ENCODE results near the gene PTGIS.

Gene PTGIS

DNA sequence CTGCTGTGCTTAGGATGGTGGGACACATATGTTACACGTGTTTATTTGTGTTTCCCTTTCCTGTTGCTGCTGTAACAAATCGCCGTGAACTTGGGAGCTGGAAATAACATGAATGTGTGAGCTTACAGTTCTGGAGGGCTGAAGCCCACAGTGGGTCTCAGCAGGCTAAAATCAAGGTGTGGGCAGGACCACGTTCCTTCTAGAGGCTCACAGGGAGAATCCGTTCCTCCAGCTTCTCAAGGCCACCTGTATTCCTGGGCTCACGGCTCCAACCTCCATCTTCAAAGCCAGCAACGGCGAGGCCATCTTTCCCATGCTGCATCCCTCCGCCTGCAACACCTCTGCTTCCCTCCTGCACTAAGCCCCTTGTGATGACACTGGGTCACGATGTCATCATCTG lies 27.4 kb upstream of the PTGIS start:
- DNase-seq = no peak

DNA sequence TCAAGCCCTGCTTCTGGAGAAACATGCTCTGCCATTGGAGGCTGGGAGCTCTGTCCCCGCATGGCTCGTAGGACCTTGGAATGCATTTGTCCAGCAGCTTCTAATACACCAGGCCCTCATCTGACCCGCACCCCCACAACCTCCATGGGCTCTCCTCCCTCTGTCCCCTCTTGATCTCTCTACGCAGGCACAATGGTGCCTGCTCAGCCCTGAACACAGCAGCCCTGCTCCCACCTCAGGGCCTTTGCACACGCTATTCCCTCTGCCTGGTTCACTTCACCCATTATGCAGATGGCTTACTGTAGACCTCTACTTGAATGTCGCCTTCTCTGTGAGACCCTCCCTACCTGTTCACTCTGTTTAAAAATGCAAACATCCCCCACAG lies 27.0 kb upstream of the PTGIS start:
- no peak for DNase-seq

- no peak for DNase-seq
These were observed 26.4 kb upstream of the PTGIS start for GRCh38 chr20:49594143-49594930.

DNA sequence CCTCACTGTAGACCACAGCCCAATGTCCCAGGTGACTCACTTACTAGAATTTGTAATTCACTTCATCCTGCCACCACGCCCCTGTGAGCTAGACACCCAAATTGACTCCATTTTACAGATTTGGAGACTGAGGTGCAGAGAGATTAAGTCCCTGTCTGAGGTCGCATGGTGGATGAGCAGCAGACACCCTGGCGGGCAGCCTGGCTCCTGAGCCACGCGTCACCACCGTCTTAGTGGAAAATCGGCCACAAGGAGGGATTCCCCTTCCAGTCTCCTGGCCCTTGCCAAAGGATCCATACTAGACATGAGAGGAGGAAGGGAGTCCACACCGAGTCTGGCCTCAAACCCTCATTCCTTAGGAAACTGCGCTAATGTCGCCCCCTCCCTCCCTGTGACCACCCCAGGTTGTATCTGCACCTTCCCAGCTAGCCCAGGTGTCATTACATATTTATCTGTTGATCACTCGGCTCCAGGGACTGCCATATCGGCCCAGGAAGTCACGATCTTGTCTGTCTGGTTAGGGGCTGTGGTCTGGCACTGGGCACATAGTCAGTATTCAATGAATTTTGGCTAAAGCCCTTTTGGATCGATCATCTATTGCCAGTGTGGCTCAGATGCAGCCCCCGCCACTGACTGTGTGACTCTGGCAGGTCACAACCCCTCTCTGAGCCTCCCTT lies 25.7 kb upstream of the PTGIS start:
- no peak for DNase-seq

- DNase-seq = no peak
These were observed 24.2 kb upstream of the PTGIS start for GRCh38 chr20:49592120-49592519.

DNA sequence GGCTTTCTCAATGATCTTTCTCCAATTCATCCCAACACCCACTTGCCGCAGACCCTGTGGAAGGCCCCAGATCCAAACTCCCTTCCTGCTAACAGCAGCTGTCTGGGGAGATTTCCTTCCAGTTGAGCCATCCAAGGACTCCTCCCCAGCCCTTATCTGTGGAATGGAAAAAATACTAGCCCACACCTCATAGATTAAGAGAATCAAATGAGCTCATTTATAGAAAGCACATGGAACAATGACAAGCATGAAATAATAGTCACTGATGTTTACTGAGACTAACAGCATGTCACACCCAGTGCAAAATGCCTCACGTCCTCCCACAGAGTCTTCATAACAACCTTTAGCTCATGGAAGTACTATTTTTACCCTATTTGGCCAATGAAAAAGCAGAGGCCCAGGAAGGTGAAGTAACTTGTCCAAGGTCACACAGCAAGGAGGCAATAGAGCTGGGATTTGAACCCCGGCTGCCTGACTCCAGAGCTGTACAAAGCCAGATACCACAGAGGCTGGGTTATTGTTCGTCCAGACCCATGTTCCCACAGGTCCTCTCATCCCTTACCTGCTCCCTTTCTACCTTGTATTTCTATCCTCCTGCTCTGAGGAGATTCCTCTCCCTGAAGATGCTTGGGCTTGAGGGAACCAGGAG lies 23.4 kb upstream of the PTGIS start:
- DNase-seq = no peak

GRCh38 chr20:49590163-49591017 lies 22.5 kb upstream of the PTGIS start:
- no peak for DNase-seq

GRCh38 chr20:49589747-49590146 lies 21.8 kb upstream of the PTGIS start:
- DNase-seq = no peak

GRCh38 chr20:49587111-49587570 lies 19.2 kb upstream of the PTGIS start:
- no peak for DNase-seq

DNA sequence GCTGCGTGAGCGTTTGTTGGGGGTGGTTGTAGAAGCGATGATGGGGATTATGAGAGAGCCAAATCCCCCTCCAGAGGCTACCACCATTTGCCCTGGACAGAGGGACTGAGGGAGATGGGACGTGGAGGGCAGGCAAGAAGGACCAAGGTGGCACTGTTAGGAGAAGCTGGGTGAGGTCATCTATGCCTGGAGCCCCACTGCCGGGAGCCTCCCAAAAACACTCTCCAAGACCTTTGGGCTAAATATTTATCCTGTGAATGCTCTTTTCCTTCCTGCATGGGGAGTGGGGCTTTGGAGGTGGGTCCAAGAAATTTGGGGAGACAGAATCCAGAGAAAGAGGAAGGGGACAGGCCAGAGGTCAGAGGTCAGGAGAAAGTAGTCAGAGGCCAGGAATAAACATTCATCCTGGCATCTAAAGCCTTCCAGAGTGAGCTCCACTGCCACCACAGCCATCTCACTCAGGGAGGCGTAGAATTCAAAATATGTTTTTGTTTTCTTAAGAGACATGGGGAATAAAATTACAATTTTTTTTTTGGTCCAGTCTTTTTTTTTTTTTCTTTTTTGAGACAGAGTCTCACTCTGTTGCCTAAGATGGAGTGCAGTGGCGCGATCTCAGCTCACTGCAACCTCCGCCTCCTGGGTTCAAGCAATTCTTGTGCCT lies 17.8 kb upstream of the PTGIS start:
- DNase-seq = no peak

DNA sequence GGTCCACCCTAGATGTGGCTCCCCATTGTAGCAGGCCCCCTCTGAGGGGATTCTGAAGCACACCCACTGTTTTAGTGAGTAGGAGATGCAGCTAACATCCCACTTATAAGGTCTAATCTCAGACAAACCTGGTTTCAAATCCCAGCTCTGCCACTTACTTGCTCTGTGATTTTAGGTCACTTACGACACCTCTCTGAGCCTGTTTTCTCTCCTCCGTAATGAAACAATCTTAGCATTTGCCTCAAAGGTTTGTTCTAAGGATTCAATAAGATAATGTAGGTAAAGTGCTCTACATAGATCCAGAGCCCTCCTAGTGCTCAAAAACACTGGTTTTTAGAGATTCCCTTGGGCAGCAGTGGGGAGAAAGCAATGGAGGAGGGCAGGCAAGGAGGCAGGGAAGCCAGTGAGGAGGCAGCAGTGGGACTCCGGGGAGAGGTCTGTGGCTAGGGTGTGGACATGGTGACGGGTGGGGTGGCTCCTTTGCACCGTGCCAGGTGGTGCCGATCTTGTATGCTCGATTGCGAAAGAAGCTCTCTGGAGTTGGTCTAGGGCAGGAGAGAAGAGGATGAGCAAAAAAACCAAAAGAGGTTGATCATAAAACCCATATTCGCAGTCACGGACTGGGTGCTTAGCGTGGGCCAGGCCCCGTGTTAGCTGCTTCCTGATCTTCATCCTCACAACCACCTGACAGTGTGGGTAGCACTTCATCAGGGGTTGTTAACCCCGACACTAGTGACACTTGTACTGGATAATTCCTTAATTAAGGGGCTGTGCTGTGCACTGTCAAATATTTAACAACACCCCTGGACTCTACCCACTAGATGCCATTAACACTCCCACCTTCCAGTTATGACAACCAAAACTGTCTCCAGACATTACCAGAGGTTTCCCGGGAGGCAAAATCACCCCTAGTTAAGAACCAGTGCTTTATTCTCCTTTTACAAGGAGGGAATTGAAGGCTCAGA lies 16.8 kb upstream of the PTGIS start:
- no peak for DNase-seq

GRCh38 chr20:49583669-49584417 lies 15.9 kb upstream of the PTGIS start:
- DNase-seq = no peak

DNA sequence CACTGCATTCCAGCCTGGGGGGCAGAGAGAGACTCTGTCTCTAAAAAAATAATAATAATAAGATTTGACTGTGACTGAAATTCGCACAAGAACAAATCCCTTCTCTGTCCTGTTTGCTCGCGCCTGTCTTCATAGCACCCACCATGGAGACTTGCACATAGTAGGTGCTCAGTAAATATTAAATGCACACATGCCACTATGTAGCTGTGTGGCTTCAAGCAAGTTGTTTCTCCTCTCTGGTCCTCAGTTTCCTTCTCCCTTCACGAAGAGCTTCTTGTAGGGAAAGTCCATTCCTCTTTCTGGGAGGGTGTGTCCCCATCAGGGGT lies 15.4 kb upstream of the PTGIS start:
- no peak for DNase-seq

DNA sequence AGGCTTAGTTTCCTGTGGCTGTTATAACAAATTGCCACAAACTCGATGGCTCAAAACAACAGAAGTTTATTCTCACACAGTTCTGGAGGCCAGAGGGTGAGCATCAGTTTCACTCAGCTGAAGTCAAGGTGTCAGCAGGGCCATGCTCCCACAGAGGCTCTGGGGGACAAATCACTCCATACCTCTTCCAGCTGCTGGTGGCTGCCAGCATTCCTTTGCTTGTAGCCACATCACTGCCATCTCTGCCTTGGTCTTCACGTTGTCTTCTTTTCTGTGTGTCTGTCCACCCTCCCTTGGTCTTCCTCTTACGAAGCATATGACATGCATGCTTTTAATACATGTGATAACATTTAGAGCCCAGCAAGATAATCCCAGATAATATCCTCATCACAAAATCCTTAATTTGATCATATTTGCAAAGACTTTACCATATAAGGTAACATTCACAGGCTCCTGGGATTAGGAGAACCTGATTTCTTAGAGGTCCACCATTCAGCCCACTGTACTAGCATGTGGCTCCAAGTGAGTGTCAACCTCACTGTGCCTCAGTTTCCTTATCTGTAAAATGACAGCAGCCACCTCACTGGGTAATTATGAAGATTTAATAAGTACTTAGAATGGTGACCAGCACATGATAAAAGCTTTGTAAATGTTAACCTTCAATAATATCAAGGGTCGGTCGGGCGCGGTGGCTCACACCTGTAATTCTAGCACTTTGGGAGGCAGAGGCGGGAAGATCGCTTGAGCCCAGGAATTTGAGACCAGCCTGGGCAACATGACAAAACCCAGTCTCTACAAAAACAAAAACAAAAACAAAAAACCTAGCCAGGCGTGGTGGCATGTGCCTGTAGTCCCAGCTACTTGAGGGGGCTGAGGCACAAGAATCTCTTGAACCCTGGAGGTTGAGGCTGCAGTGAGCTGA lies 14.7 kb upstream of the PTGIS start:
- DNase-seq = no peak

DNA sequence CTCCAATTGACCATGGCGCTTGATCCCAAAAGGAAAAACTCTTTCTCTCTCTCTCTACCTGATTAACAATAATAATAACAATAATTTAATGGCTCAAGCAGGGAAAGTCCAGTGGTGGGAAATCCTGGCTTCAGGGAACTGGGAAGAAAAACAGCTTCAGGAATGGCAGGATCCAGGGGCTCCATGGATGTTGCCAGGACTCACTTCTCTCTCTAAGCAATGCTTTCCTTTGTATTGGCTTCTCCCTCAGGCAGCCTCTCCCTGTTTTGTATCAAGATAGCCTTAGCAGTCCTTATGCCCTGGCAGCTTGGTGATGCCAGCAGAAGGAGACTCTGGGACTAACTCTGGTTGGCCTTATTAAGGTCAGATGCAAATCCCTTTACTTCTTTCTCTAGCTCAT lies 13.5 kb upstream of the PTGIS start:
- no peak for DNase-seq

GRCh38 chr20:49580813-49581174 lies 12.9 kb upstream of the PTGIS start:
- no peak for DNase-seq

DNA sequence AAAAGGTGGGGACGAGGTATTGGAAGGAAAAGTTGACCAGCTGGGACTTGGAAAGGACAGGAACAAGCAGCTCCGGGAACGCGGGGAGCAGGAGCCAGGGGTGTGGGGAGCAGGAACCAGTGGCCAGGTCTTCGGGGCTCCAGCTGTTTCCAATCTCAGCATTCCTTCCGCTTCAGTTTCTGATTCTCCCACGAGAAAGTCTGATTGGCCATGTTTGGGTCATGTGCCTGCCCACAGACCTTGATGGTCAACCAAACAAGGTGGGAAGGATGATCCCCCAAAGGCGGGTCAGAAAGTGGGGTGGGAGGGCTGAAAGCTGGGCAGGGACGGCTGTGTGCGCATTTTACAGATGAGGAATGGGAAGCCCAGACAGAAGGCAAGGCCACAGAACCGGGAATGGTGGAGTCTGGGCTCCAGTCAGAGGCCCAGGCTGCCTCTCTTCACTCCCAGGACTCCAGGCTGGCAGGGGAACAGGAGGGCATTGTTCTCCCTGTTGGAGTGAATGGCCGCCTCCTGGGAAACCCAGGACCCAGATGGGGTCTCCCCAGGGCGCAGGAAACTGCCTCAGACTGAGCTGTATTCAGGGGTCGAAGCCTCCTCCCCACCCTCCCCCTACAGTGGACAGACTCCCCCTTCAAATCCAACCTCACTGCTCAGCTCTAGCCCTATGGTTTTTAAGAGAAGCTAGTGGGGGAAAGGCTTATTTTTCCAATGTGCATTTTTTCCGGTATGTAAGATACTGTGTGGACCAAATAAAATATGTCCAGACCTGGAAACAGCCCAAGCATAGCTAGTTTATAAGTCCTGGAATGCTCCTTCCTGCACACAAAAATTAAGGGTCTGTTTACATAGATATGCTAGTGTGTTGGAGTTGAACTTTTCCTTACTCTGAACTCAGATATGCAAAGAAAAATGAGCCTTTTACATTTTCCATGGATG lies 12.2 kb upstream of the PTGIS start:
- no peak for DNase-seq

- DNase-seq = no peak
These were observed 11.3 kb upstream of the PTGIS start for GRCh38 chr20:49579195-49579594.
